ENCODE measurements around the gene UNC93B1.

- TF ChIP-seq CTCF (IDR thresholded peaks at IDR 0.05) (no peak), POLR2A (IDR thresholded peaks at IDR 0.05) (no peak)
Observed at GRCh38 chr11:67999201-67999629, 4.7 kb downstream of the UNC93B1 start.
